ENCODE data around the gene KRT86.

Gene KRT86

GRCh38 chr12:52263761-52264434 is 10.5 kb upstream of the KRT86 start:
- DNase-seq (ENCODE audit: low read depth), result no peak
- H3K4me3 ChIP-seq (ENCODE audit: low read depth, low read length), result no peak overlapping the region

- DNase-seq (ENCODE audit: low read depth), result no peak
- H3K4me3 ChIP-seq (ENCODE audit: low read depth, low read length), result no peak overlapping the region
Observed at GRCh38 chr12:52264435-52264825, 10.0 kb upstream of the KRT86 start.

GRCh38 chr12:52266514-52266913 is 7.9 kb upstream of the KRT86 start:
- no peak for DNase-seq (ENCODE audit: low read depth)
- H3K4me3 ChIP-seq (ENCODE audit: low read depth, low read length), result no peak overlapping the region

GRCh38 chr12:52267266-52267665 is 7.2 kb upstream of the KRT86 start:
- DNase-seq (ENCODE audit: low read depth), result no peak

GRCh38 chr12:52267699-52268098 is 6.7 kb upstream of the KRT86 start:
- H3K4me3 ChIP-seq (ENCODE audit: low read depth, low read length), result no peak overlapping the region
- no peak for DNase-seq (ENCODE audit: low read depth)

More at GRCh38 chr12:52267266-52267665, 7.2 kb upstream of the KRT86 start:
- no peak overlapping the region for H3K4me3 ChIP-seq (ENCODE audit: low read depth, low read length)

GRCh38 chr12:52268212-52268611 is 6.2 kb upstream of the KRT86 start:
- no peak overlapping the region for H3K4me3 ChIP-seq (ENCODE audit: low read depth, low read length)
- DNase-seq (ENCODE audit: low read depth), result no peak

- no peak overlapping the region for H3K4me3 ChIP-seq (ENCODE audit: low read depth, low read length)
- no peak for DNase-seq (ENCODE audit: low read depth)
Observed at GRCh38 chr12:52270541-52271070, 3.8 kb upstream of the KRT86 start.

GRCh38 chr12:52271158-52271557 is 3.3 kb upstream of the KRT86 start:
- H3K4me3 ChIP-seq (ENCODE audit: low read depth, low read length), result no peak overlapping the region
- no peak for DNase-seq (ENCODE audit: low read depth)

GRCh38 chr12:52275686-52276085 is 1.2 kb downstream of the KRT86 start:
- DNase-seq (ENCODE audit: low read depth), result no peak
- no peak overlapping the region for H3K4me3 ChIP-seq (ENCODE audit: low read depth, low read length)

- no peak for DNase-seq (ENCODE audit: low read depth)
- H3K4me3 ChIP-seq (ENCODE audit: low read depth, low read length), result no peak overlapping the region
Observed at GRCh38 chr12:52277486-52278245, 3.2 kb downstream of the KRT86 start.

- H3K4me3 ChIP-seq (ENCODE audit: low read depth, low read length), result peak overlapping the region; percentile 9
- DNase-seq (ENCODE audit: low read depth), result peak; percentile 22
Observed at GRCh38 chr12:52278575-52279421, 4.4 kb downstream of the KRT86 start.

- no peak for DNase-seq (ENCODE audit: low read depth)
- no peak overlapping the region for H3K4me3 ChIP-seq (ENCODE audit: low read depth, low read length)
Observed at GRCh38 chr12:52279422-52280318, 5.2 kb downstream of the KRT86 start.

GRCh38 chr12:52280319-52280795 is 5.9 kb downstream of the KRT86 start:
- DNase-seq (ENCODE audit: low read depth), result peak; percentile 85
- H3K4me3 ChIP-seq (ENCODE audit: low read depth, low read length), result no peak overlapping the region

GRCh38 chr12:52280796-52281560 is 6.5 kb downstream of the KRT86 start:
- peak; percentile 96 for DNase-seq (ENCODE audit: low read depth)
- no peak overlapping the region for H3K4me3 ChIP-seq (ENCODE audit: low read depth, low read length)

GRCh38 chr12:52284562-52285171 is 10.2 kb downstream of the KRT86 start:
- H3K4me3 ChIP-seq (ENCODE audit: low read depth, low read length), result no peak overlapping the region
- no peak for DNase-seq (ENCODE audit: low read depth)

GRCh38 chr12:52285172-52285745 is 10.8 kb downstream of the KRT86 start:
- no peak overlapping the region for H3K4me3 ChIP-seq (ENCODE audit: low read depth, low read length)
- DNase-seq (ENCODE audit: low read depth), result no peak

GRCh38 chr12:52285851-52286530 is 11.5 kb downstream of the KRT86 start:
- no peak overlapping the region for H3K4me3 ChIP-seq (ENCODE audit: low read depth, low read length)
- DNase-seq (ENCODE audit: low read depth), result no peak
